GM21390 (cell line): Measurements from ENCODE around the gene FXYD2.

Experiments
- ATAC-seq: cut with Tn5 transposase; IDR thresholded peaks from one replicate; pipeline ENCODE4 v1.9.1; 2021; ENCODE audit not compliant: unreplicated experiment

FXYD2 gene

GRCh38 chr11:117805045-117805444, 19.5 kb downstream of the FXYD2 start:
- no peak for ATAC-seq

GRCh38 chr11:117803896-117804295, 20.6 kb downstream of the FXYD2 start:
- no peak for ATAC-seq

GRCh38 chr11:117799634-117800033, 24.9 kb downstream of the FXYD2 start:
- no peak for ATAC-seq

DNA sequence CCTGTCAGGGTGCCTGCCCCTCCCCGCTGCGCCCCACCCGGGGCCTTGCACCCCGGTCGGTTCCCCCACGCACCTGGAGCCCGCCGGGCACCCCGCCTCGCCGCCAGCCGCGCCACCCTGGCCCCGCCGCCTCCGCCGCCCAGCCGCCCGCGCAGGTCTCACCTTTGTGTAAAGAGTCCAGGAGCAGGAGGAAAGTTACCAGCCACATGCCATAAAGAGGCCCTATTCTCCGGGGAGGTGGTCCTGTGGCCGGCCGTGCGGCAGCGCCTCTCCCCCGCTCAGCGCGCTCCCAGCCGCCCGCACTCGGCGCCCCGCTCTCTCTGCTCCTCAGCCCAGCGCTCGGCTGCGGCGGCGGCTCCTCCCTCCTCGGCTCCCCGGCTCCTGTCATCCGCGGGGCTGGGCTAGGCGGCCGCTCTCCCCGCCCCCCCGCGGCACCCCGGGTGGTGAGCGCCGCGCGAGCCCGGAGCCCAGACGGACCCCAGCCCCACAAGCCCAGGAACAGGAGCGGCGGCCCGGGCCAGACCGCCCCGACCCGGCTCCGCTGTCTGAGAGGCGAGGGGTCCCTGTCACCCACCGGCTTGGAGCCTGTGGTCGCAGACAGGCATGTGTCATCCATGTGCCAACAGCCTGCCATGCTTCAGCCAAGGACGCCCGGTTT, 27.5 kb downstream of the FXYD2 start, which contains the start of gene DSCAML1:
Gene DSCAML1, minus strand, starts transcription at position 345 of the 658 bp plus-strand sequence. Its CDS starts 137 bp downstream, at position 208.
- ATAC-seq, result no peak

GRCh38 chr11:117796456-117796871, 28.1 kb downstream of the FXYD2 start:
- ATAC-seq, result no peak

- ATAC-seq, result no peak
Measured at GRCh38 chr11:117795638-117796455, 28.7 kb downstream of the FXYD2 start.

DNA sequence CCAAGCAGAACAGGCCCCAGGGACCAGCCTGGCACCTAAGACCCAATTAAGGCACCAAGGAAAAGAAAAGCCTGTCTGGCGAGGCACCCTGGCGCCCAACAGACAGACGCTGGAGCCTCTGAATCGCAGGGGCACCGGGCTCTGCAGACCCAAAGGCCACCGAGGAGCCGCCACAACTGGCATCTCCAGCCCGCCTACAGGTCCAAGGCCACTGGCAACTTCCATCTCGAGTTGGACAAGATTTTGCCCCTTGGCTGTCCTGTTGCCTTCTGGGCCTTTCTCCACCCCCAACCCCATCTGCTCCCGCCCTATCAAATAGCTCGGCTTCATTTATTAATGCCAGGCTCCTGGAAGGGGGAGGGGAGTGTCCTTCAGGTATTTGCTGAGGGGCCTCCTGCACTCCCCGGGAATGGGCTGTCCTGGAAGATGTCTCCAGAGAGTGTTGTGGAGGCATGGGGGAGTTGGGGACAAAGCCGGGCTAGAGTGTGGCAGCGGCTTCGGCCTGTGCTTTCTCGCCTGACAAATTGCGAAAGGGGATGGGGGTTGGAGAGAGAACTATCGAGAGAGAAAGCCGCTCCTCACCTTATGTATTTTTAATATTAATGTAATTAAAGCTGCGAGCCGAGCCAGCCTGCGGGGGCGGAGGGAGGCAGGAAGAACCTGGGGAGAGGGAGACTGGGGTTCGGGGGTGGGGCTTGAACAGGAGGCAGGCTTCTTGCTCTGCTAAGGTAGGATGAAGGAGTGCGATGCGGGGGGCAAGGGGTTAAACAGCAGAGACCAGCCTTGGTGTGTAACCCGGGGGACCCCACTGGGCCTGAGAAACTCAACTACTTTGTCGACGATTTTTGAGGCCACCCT, 29.5 kb downstream of the FXYD2 start:
- ATAC-seq, result no peak

DNA sequence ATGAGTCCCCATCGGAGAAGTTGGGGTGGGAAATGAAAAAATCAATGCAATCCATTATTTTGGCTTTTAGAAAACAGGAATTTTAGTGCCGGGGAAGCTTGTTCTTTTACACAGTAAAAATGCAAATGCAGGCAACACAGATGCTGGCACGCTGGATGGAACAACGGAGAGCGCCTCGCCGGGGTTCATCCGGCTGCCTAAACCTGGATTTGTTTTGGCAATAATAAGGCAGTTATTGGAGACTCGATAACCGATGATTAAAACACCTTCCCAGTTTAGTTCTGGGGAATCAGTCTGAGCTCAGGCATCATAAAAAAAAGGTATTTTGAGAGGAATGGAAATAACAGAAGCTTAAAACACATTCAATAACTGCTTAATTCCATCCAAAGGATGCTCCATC, 30.4 kb downstream of the FXYD2 start:
- no peak for ATAC-seq

- no peak for ATAC-seq
Measured at GRCh38 chr11:117793583-117793982, 31.0 kb downstream of the FXYD2 start.

- no peak for ATAC-seq
Measured at GRCh38 chr11:117792992-117793391, 31.6 kb downstream of the FXYD2 start.

DNA sequence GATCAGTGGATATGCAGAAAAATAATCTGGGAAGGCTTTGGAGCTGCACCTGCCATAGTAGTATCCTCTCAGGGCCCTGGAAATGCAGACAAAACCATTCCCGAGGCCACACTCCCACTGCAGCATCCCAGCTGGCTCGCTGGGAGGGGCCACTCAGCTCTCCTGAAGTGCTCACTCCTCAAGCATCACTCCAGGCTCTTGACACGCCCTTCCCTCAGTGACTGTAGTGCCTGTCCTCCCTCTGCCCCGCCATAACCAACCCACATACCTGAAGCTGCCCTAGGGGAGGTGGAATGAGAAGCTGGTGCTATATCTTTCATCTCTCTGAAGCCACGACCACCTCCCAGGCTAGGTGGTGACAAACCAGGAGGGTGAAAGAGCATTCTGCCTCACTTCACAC, 32.3 kb downstream of the FXYD2 start:
- ATAC-seq, result no peak

- ATAC-seq, result no peak
Measured at GRCh38 chr11:117790279-117790678, 34.3 kb downstream of the FXYD2 start.

DNA sequence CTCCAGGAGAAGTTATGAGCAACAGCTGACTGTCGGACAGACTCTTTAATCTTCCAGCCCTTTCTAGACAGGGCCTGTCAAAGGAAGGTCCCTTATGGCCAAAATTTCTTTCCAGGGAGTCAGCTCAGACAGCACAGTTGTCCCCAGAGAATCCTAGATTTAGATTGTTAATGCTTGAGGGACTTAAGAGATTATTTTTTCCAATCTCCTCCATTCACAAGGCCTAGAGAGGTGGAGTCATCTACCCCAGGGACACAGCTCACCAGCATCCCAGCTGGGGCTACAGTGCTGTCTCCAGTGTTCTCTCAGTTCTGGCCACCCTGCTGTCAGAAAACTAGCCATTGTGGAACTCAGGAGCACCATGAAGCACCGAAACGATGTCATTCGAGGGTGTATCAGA, 35.3 kb downstream of the FXYD2 start:
- no peak for ATAC-seq

- no peak for ATAC-seq
Measured at GRCh38 chr11:117786135-117786870, 38.2 kb downstream of the FXYD2 start.

DNA sequence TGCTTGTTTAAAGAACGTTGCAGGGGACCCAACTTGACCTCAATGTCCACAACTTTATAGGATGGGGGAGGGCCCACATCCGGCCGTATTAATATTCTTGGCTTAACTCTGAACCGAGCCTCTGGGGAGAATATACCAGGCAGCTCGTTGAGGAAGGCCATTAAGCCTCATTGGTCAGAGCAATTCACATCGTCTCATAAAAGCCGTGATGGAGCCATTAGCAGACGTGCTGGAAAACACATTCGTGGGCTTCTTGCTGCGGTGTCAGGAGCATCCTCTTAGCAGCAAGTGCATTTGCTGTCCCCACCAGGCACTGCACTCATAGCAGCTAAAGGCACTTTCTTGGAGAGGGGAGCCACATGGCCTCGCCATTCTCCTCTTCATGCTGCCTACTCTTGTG, 42.4 kb downstream of the FXYD2 start:
- no peak for ATAC-seq

DNA sequence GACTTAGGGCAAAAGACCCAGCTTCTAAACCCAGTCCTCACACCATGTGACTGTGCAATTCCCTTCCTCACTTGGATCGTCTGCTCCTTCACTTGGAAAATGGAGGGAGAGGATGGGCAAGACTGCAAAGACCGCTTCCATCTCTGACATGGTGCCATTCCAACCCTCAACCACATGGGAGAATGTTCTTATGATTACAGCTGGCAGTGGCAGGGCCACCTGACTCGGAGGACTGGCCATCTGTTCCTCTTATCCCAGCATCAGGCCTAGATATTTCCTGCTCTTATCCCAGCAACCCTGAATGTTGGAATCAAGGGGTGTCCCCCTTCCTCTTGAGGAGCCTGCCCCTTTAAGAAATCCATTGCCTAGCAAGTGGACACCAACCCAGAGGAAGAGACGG, 42.9 kb downstream of the FXYD2 start:
- no peak for ATAC-seq

- ATAC-seq, result no peak
Measured at GRCh38 chr11:117780456-117780855, 44.1 kb downstream of the FXYD2 start.

DNA sequence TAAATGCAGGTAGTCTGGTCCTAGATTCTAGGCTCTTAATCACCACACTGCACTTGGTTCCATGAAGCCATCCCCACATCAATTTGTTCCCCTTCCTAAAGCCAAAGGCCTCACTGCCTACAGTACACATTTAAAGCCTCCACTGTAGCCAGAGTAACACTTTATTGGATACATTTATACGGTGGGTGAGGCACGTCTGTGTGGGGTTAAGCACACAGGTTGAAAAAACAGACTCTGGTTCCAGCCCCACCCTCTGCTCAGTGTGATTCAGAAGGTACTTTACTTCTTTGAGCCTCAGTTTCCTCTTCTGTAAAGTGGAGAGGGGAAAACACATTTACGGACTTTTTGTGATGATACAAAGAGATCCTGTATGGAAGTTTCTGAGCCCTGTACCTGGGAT, 50.0 kb downstream of the FXYD2 start:
- no peak for ATAC-seq

- ATAC-seq, result no peak
Measured at GRCh38 chr11:117772360-117772759, 52.2 kb downstream of the FXYD2 start.

DNA sequence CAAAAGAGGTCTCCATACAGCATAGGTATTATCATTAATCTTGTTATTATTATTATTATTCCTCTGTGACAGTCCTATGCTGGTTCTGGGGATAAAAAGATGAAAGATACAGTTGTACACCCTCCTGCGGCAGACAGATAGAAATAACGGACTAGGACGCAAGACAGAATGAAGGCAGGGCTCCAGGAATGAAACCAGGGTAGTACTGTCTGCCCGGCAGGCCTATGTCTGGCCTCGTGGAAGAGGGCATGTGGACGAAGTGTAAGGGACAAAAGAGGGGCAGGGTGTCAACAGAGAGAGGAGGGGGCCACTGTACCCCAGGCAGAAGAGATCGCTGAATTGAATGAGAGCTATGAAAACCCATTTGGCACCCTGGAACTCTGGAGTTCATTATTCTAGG, 52.7 kb downstream of the FXYD2 start:
- no peak for ATAC-seq

GRCh38 chr11:117771197-117771596, 53.3 kb downstream of the FXYD2 start:
- no peak for ATAC-seq
